OCI-LY1 (cell line): ENCODE data around the gene HIPK4.

ENCODE experiments used
- H2AFZ ChIP-seq: fragments of 200-600 bp; sonication (generic), shearing (Covaris generic); 2 replicates; pipeline ENCODE4 v1.6.0; 2014; ENCODE audit warnings: antibody characterized with exemption, mild to moderate bottlenecking, low read length
- H3F3A ChIP-seq: fragments of 200-600 bp; sonication (generic), shearing (Covaris generic); 2 replicates; pipeline ENCODE4 v1.6.0; 2014; ENCODE audit warnings: mild to moderate bottlenecking, antibody characterized with exemption, low read length, moderate library complexity; ENCODE audit not compliant: insufficient read depth
- H3K27ac ChIP-seq: fragments of 200-600 bp; sonication (generic); 2 replicates; pipeline ENCODE4 v1.5.1; 2014; ENCODE audit warnings: low read length, mixed run types, mild to moderate bottlenecking, low read depth; ENCODE audit not compliant: poor library complexity, severe bottlenecking
- H3K27me3 ChIP-seq: fragments of 200-600 bp; sonication (generic); 2 replicates; pipeline ENCODE4 v1.6.0; 2014; ENCODE audit warnings: antibody characterized with exemption, mild to moderate bottlenecking, low read length, moderate library complexity; ENCODE audit not compliant: insufficient read depth
- H3K36me3 ChIP-seq: fragments of 200-600 bp; sonication (generic); 2 replicates; pipeline ENCODE4 v1.6.1; 2014; ENCODE audit warnings: mild to moderate bottlenecking, antibody characterized with exemption, low read length, moderate library complexity, mixed read lengths; ENCODE audit not compliant: insufficient read depth
- H3K4me1 ChIP-seq: fragments of 200-600 bp; sonication (generic); 2 replicates; pipeline ENCODE4 v1.5.1; 2014; ENCODE audit warnings: mild to moderate bottlenecking, low read length, moderate library complexity; ENCODE audit not compliant: insufficient read depth, severe bottlenecking
- H3K4me2 ChIP-seq: fragments of 200-600 bp; sonication (generic), shearing (Covaris generic); 2 replicates; pipeline ENCODE4 v1.6.1; 2014; ENCODE audit warnings: low read length
- H3K4me3 ChIP-seq: fragments of 200-600 bp; sonication (generic); 2 replicates; pipeline ENCODE4 v1.5.1; 2014; ENCODE audit warnings: low read length, low read depth, mild to moderate bottlenecking, mixed read lengths; ENCODE audit not compliant: poor library complexity, severe bottlenecking
- H3K79me2 ChIP-seq: fragments of 200-600 bp; shearing (Covaris generic); 2 replicates; pipeline ENCODE4 v1.6.1; 2016; ENCODE audit warnings: mixed run types, low read length, mixed read lengths; ENCODE audit not compliant: insufficient read depth
- H3K9ac ChIP-seq: fragments of 200-600 bp; sonication (generic), shearing (Covaris generic); 2 replicates; pipeline ENCODE4 v1.6.1; 2014; ENCODE audit warnings: mild to moderate bottlenecking, low read length, mixed read lengths
- H3K9me2 ChIP-seq: fragments of 200-600 bp; sonication (generic), shearing (Covaris generic); 2 replicates; pipeline ENCODE4 v1.6.1; 2014; ENCODE audit warnings: low read depth, mild to moderate bottlenecking, low read length, mixed read lengths
- H3K9me3 ChIP-seq: fragments of 200-600 bp; shearing (Covaris generic); 2 replicates; pipeline ENCODE4 v1.6.1; 2014; ENCODE audit warnings: low read length, mixed read lengths
- H4K20me1 ChIP-seq: fragments of 200-600 bp; sonication (generic), shearing (Covaris generic); 2 replicates; pipeline ENCODE4 v1.6.0; 2016; ENCODE audit warnings: mild to moderate bottlenecking, low read length; ENCODE audit not compliant: insufficient read depth
- CTCF ChIP-seq: fragments of 200-600 bp; sonication (generic), shearing (Covaris generic); IDR thresholded peaks from 2 replicates; pipeline ENCODE4 v1.5.1; 2017; ENCODE audit warnings: mild to moderate bottlenecking, antibody characterized with exemption, low read length, moderate library complexity, mixed read lengths
- EZH2 ChIP-seq: fragments of 200-600 bp; sonication (generic), shearing (Covaris generic); IDR thresholded peaks from 2 replicates; pipeline ENCODE4 v1.8.0; 2017; ENCODE audit warnings: borderline replicate concordance, mixed run types, mild to moderate bottlenecking, antibody characterized with exemption, low read length, moderate library complexity, mixed read lengths

HIPK4 gene

GRCh38 chr19:40419780-40420179 lies 29.8 kb upstream of the HIPK4 start:
- no peak for TF ChIP-seq EZH2
- TF ChIP-seq CTCF: no peak
- Histone ChIP-seq H3K27ac (no peak overlapping the region), H3K9me2 (no peaks in the 10 kb centered on the region), H2AFZ (no peak overlapping the region), H3K79me2 (peaks cover 4% of the 10 kb centered on the region; the same call in 1 of the 2 replicates), H3K9ac (no peak overlapping the region), H3K36me3 (peaks cover 9% of the 10 kb centered on the region), H3K9me3 (no peaks in the 10 kb centered on the region), H3K4me1 (peaks cover 28% of the 10 kb centered on the region), H3F3A (no peaks in the 10 kb centered on the region), H4K20me1 (no peaks in the 10 kb centered on the region), H3K4me2 (no peak overlapping the region), H3K4me3 (no peak overlapping the region), H3K27me3 (no peaks in the 10 kb centered on the region)

- Histone ChIP-seq H3K4me1 (peaks cover 24% of the 10 kb centered on the region), H3K36me3 (peaks cover 9% of the 10 kb centered on the region), H3F3A (no peaks in the 10 kb centered on the region), H3K4me3 (no peak overlapping the region), H3K9me2 (no peaks in the 10 kb centered on the region), H3K9ac (no peak overlapping the region), H3K4me2 (no peak overlapping the region), H2AFZ (no peak overlapping the region), H3K79me2 (no peaks in the 10 kb centered on the region), H3K27ac (peak overlapping the region; percentile 20), H3K9me3 (no peaks in the 10 kb centered on the region), H4K20me1 (no peaks in the 10 kb centered on the region), H3K27me3 (no peaks in the 10 kb centered on the region)
- TF ChIP-seq CTCF (no peak), EZH2 (no peak)
Observed at GRCh38 chr19:40419066-40419612, 29.2 kb upstream of the HIPK4 start.

- H3F3A ChIP-seq: no peaks in the 10 kb centered on the region
- no peaks in the 10 kb centered on the region for H4K20me1 ChIP-seq
- no peaks in the 10 kb centered on the region for H3K9me2 ChIP-seq
- no peak overlapping the region for H3K9ac ChIP-seq
- H2AFZ ChIP-seq: no peak overlapping the region
- no peaks in the 10 kb centered on the region for H3K9me3 ChIP-seq
- no peak overlapping the region for H3K4me2 ChIP-seq
- peaks cover 9% of the 10 kb centered on the region for H3K36me3 ChIP-seq
- no peak for TF ChIP-seq CTCF
- H3K27ac ChIP-seq: peak overlapping the region; percentile 74
- no peak overlapping the region for H3K4me3 ChIP-seq
- no peaks in the 10 kb centered on the region for H3K27me3 ChIP-seq
- no peaks in the 10 kb centered on the region for H3K79me2 ChIP-seq
- H3K4me1 ChIP-seq: peaks cover 35% of the 10 kb centered on the region
Observed at GRCh38 chr19:40418040-40418439, 28.1 kb upstream of the HIPK4 start.
